Measurements from ENCODE around the gene DNM3.

Gene DNM3

GRCh38 chr1:171896936-171897703, 55.8 kb downstream of the DNM3 start:
- no peak for TF ChIP-seq CTCF (IDR thresholded peaks at IDR 0.05; ENCODE audit: low read length)
- no peak for TF ChIP-seq EZH2 (IDR thresholded peaks at IDR 0.05; ENCODE audit: borderline replicate concordance, low read length)
- Histone ChIP-seq H3K9me2 (ENCODE audit: low read depth, low read length) (no peaks in the 10 kb centered on the region), H4K20me1 (ENCODE audit: insufficient read depth, low read length) (no peaks in the 10 kb centered on the region), H3K4me3 (ENCODE audit: low read depth, low read length, poor library complexity, severe bottlenecking) (no peak overlapping the region), H3K36me3 (ENCODE audit: insufficient read depth, low read length) (no peaks in the 10 kb centered on the region), H3K27me3 (ENCODE audit: insufficient read depth, low read length) (no peaks in the 10 kb centered on the region), H3K27ac (ENCODE audit: low read depth, low read length, poor library complexity, severe bottlenecking) (no peak overlapping the region), H3K9me3 (ENCODE audit: low read length) (no peaks in the 10 kb centered on the region), H3F3A (ENCODE audit: insufficient read depth, low read length) (no peaks in the 10 kb centered on the region), H3K4me2 (ENCODE audit: low read length) (no peak overlapping the region), H3K79me2 (ENCODE audit: insufficient read depth, low read length) (no peaks in the 10 kb centered on the region), H3K9ac (ENCODE audit: low read length) (no peak overlapping the region), H3K4me1 (ENCODE audit: insufficient read depth, low read length, severe bottlenecking) (no peaks in the 10 kb centered on the region), H2AFZ (ENCODE audit: low read length) (no peak overlapping the region)

GRCh38 chr1:171898941-171899340, 57.6 kb downstream of the DNM3 start:
- Histone ChIP-seq H3K9ac (ENCODE audit: low read length) (no peak overlapping the region), H3K9me2 (ENCODE audit: low read depth, low read length) (no peaks in the 10 kb centered on the region), H3F3A (ENCODE audit: insufficient read depth, low read length) (no peaks in the 10 kb centered on the region), H3K36me3 (ENCODE audit: insufficient read depth, low read length) (no peaks in the 10 kb centered on the region), H4K20me1 (ENCODE audit: insufficient read depth, low read length) (no peaks in the 10 kb centered on the region), H3K27me3 (ENCODE audit: insufficient read depth, low read length) (no peaks in the 10 kb centered on the region), H2AFZ (ENCODE audit: low read length) (no peak overlapping the region), H3K27ac (ENCODE audit: low read depth, low read length, poor library complexity, severe bottlenecking) (no peak overlapping the region), H3K4me3 (ENCODE audit: low read depth, low read length, poor library complexity, severe bottlenecking) (no peak overlapping the region), H3K4me2 (ENCODE audit: low read length) (no peak overlapping the region), H3K79me2 (ENCODE audit: insufficient read depth, low read length) (no peaks in the 10 kb centered on the region), H3K4me1 (ENCODE audit: insufficient read depth, low read length, severe bottlenecking) (no peaks in the 10 kb centered on the region), H3K9me3 (ENCODE audit: low read length) (no peaks in the 10 kb centered on the region)
- no peak for TF ChIP-seq CTCF (IDR thresholded peaks at IDR 0.05; ENCODE audit: low read length)
- no peak for TF ChIP-seq EZH2 (IDR thresholded peaks at IDR 0.05; ENCODE audit: borderline replicate concordance, low read length)

- Histone ChIP-seq H2AFZ (ENCODE audit: low read length) (no peak overlapping the region), H3K9me2 (ENCODE audit: low read depth, low read length) (no peaks in the 10 kb centered on the region), H3F3A (ENCODE audit: insufficient read depth, low read length) (no peaks in the 10 kb centered on the region), H3K4me2 (ENCODE audit: low read length) (no peak overlapping the region), H4K20me1 (ENCODE audit: insufficient read depth, low read length) (no peaks in the 10 kb centered on the region), H3K79me2 (ENCODE audit: insufficient read depth, low read length) (no peaks in the 10 kb centered on the region), H3K27ac (ENCODE audit: low read depth, low read length, poor library complexity, severe bottlenecking) (no peak overlapping the region), H3K27me3 (ENCODE audit: insufficient read depth, low read length) (no peaks in the 10 kb centered on the region), H3K36me3 (ENCODE audit: insufficient read depth, low read length) (no peaks in the 10 kb centered on the region), H3K9me3 (ENCODE audit: low read length) (no peaks in the 10 kb centered on the region), H3K4me3 (ENCODE audit: low read depth, low read length, poor library complexity, severe bottlenecking) (no peak overlapping the region), H3K9ac (ENCODE audit: low read length) (no peak overlapping the region), H3K4me1 (ENCODE audit: insufficient read depth, low read length, severe bottlenecking) (no peaks in the 10 kb centered on the region)
- TF ChIP-seq CTCF (IDR thresholded peaks at IDR 0.05; ENCODE audit: low read length) (no peak), EZH2 (IDR thresholded peaks at IDR 0.05; ENCODE audit: borderline replicate concordance, low read length) (no peak)
Measured at GRCh38 chr1:171899838-171900237, 58.5 kb downstream of the DNM3 start.

Measured in OCI-LY1 (cell line).